HCT116 (cell line): ENCODE data around the gene CDK14. TPM values are rescaled to one million over a fixed set of nuclear protein-coding genes. Genes with fewer than 3 reads are reported as not detected.

Experiments used
- ATAC-seq: fragments of 200-7000 bp; cut with Tn5 transposase; 2 replicates; pipeline ENCODE4 v1.9.1; 2020; ENCODE audit warnings: mild to moderate bottlenecking, moderate library complexity
- BruUV-seq: library from RNA; stranded (reverse); fragments of 400-500 nt; replicated peaks from 2 replicates; lab custom pipeline; 2021; lab: Mats Ljungman, UMichigan
- CTCF ChIA-PET: fragments of 300-600 bp; sonication (Branson Sonifier 250); formaldehyde crosslinking; loops from one replicate; lab custom pipeline; 2021; ENCODE audit warnings: antibody characterized with exemption; lab: Charles Lee
- POLR2A ChIA-PET: fragments of 300-600, 350-600 bp; sonication (Branson Sonifier 250); formaldehyde crosslinking; loops from one replicate; lab custom pipeline; 2021; ENCODE audit warnings: antibody characterized with exemption; lab: Charles Lee
- RAD21 ChIA-PET, 2 experiments: fragments of 300-600 bp; sonication (Branson Sonifier 250); formaldehyde crosslinking; loops; one replicate each; lab custom pipeline; 2023; ENCODE audit warnings: low total read pairs in 2 of 2; ENCODE audit not compliant: uncharacterized antibody in 2 of 2, unreplicated experiment in 2 of 2, low non-redundant PET in 1 of 2; lab: Charles Lee
- DNase-seq: peaks from one replicate; pipeline ENCODE4 v3.0.0-alpha.2; 2010; ENCODE audit warnings: low read depth, low spot score
- H2AFZ ChIP-seq: fragments of 200-600 bp; shearing (Covaris generic), sonication (generic); 2 replicates; pipeline ENCODE4 v1.6.1; 2017; ENCODE audit warnings: low read depth, mixed run types, mixed read lengths, antibody characterized with exemption, low read length; ENCODE audit not compliant: poor library complexity, severe bottlenecking
- H3K27ac ChIP-seq: 2 replicates; pipeline ENCODE4 v1.5.1; 2012; ENCODE audit warnings: low read depth, low read length
- H3K27me3 ChIP-seq: fragments of 200-600 bp; sonication (generic); 2 replicates; pipeline ENCODE4 v1.6.1; 2016; ENCODE audit warnings: mixed run types, low read length, mixed read lengths; ENCODE audit not compliant: insufficient read depth
- H3K36me3 ChIP-seq, 2 experiments: fragments of 200-500 bp in 1 of 2; fragments of 200-600 bp in 1 of 2; sonication (Bioruptor generic) in 1 of 2; sonication (generic) in 1 of 2; 2 replicates each; pipeline versions ENCODE4 v1.5.1 to v1.6.1; 2014 to 2016; ENCODE audit warnings: low read length in 2 of 2, inconsistent platforms in 1 of 2, mixed read lengths in 1 of 2, mixed run types in 1 of 2; ENCODE audit not compliant: insufficient read depth in 2 of 2, control insufficient read depth in 1 of 2
- H3K4me1 ChIP-seq, 2 experiments: fragments of 200-600 bp in 1 of 2; sonication (generic) in 1 of 2; 2 replicates each; pipeline versions ENCODE4 v1.5.1 to v1.6.1; 2012 to 2017; ENCODE audit warnings: low read length in 2 of 2, inconsistent platforms in 1 of 2, mild to moderate bottlenecking in 1 of 2, mixed read lengths in 1 of 2, mixed run types in 1 of 2, moderate library complexity in 1 of 2; ENCODE audit not compliant: insufficient read depth in 2 of 2, control insufficient read depth in 1 of 2
- H3K4me2 ChIP-seq: fragments of 200-600 bp; sonication (generic); 2 replicates; pipeline ENCODE4 v1.6.1; 2017; ENCODE audit warnings: mixed run types, low read length, mixed read lengths
- H3K4me3 ChIP-seq, 2 experiments: fragments of 200-600 bp in 1 of 2; sonication (generic) in 1 of 2; replicated peaks in 1 of 2; 2 replicates each; pipeline ENCODE4 v1.5.1; 2011 to 2016; ENCODE audit warnings: low read length in 2 of 2, control low read depth in 1 of 2, low read depth in 1 of 2, mild to moderate bottlenecking in 1 of 2, mixed read lengths in 1 of 2, mixed run types in 1 of 2
- H3K79me2 ChIP-seq: fragments of 200-600 bp; sonication (generic); 2 replicates; pipeline ENCODE4 v1.6.1; 2017; ENCODE audit warnings: mild to moderate bottlenecking, mixed run types, low read length, moderate library complexity, mixed read lengths; ENCODE audit not compliant: insufficient read depth
- H3K9ac ChIP-seq: fragments of 200-600 bp; sonication (generic); 2 replicates; pipeline ENCODE4 v1.6.1; 2016; ENCODE audit warnings: low read length, mixed read lengths
- H3K9me2 ChIP-seq: fragments of 200-600 bp; sonication (generic), shearing (Covaris generic); 2 replicates; pipeline ENCODE4 v1.6.1; 2017; ENCODE audit warnings: mixed run types, mild to moderate bottlenecking, moderate library complexity; ENCODE audit not compliant: insufficient read depth
- H3K9me3 ChIP-seq, 2 experiments: fragments of 200-500 bp in 1 of 2; fragments of 200-600 bp in 1 of 2; sonication (Bioruptor generic) in 1 of 2; sonication (generic) in 1 of 2; 2 replicates each; pipeline ENCODE4 v1.6.1; 2014 to 2017; ENCODE audit warnings: low read length in 2 of 2, mixed read lengths in 2 of 2, inconsistent platforms in 1 of 2, low read depth in 1 of 2, mild to moderate bottlenecking in 1 of 2, mixed run types in 1 of 2, moderate library complexity in 1 of 2; ENCODE audit not compliant: control insufficient read depth in 1 of 2, insufficient read depth in 1 of 2
- H4K20me1 ChIP-seq: fragments of 200-600 bp; sonication (generic), shearing (Covaris generic); 2 replicates; pipeline ENCODE4 v1.6.1; 2017; ENCODE audit warnings: mixed run types, mild to moderate bottlenecking, moderate library complexity; ENCODE audit not compliant: insufficient read depth
- CBX3 ChIP-seq: IDR thresholded peaks from 2 replicates; pipeline ENCODE4 v1.6.1; 2012; ENCODE audit warnings: low read depth
- EGR1 ChIP-seq: IDR thresholded peaks from 2 replicates; pipeline ENCODE4 v1.6.1; 2012; ENCODE audit warnings: low read depth
- ELF1 ChIP-seq: IDR thresholded peaks from 2 replicates; pipeline ENCODE4 v1.6.1; 2012; ENCODE audit warnings: low read depth, borderline replicate concordance
- EZH2 ChIP-seq: fragments of 200-600 bp; sonication (generic); IDR thresholded peaks from 2 replicates; pipeline ENCODE4 v1.6.1; 2017; ENCODE audit warnings: antibody characterized with exemption, mixed run types
- EZH2phosphoT487 ChIP-seq: fragments of 200-600 bp; IDR thresholded peaks from 2 replicates; pipeline ENCODE4 v1.6.1; 2018; ENCODE audit warnings: antibody characterized with exemption, borderline replicate concordance
- FOSL1 ChIP-seq: IDR thresholded peaks from 2 replicates; pipeline ENCODE4 v1.6.1; 2012; ENCODE audit warnings: low read depth
- JUND ChIP-seq: IDR thresholded peaks from 2 replicates; pipeline ENCODE4 v1.6.1; 2012
- POLR2A ChIP-seq: IDR thresholded peaks from 2 replicates; pipeline ENCODE4 v1.7.0; 2011; ENCODE audit warnings: borderline replicate concordance; ENCODE audit not compliant: insufficient read depth, insufficient read length; ENCODE audit errors: extremely low read depth
- POLR2AphosphoS5 ChIP-seq: IDR thresholded peaks from 2 replicates; pipeline ENCODE4 v1.6.1; 2011; ENCODE audit warnings: mild to moderate bottlenecking, low read depth, low read length, moderate library complexity
- RAD21 ChIP-seq: IDR thresholded peaks from 2 replicates; pipeline ENCODE4 v1.6.1; 2012; ENCODE audit warnings: low read depth, mild to moderate bottlenecking
- SIN3A ChIP-seq: IDR thresholded peaks from 2 replicates; pipeline ENCODE4 v1.6.1; 2012; ENCODE audit warnings: low read depth
- SP1 ChIP-seq: IDR thresholded peaks from 2 replicates; pipeline ENCODE4 v1.6.1; 2012; ENCODE audit warnings: low read depth
- SRF ChIP-seq: IDR thresholded peaks from 2 replicates; pipeline ENCODE4 v1.6.1; 2012; ENCODE audit warnings: low read depth
- TCF7L2 ChIP-seq: IDR thresholded peaks from 2 replicates; pipeline ENCODE4 v1.7.0; 2011; ENCODE audit warnings: borderline replicate concordance, inconsistent platforms; ENCODE audit not compliant: insufficient read depth, insufficient read length; ENCODE audit errors: extremely low read depth
- YY1 ChIP-seq: IDR thresholded peaks from 2 replicates; pipeline ENCODE4 v1.6.1; 2011; ENCODE audit warnings: low read length, low read depth, moderate library complexity, mild to moderate bottlenecking; ENCODE audit not compliant: insufficient replicate concordance; ENCODE audit errors: extremely low read depth
- ZFX ChIP-seq: fragments of 450-650 bp; IDR thresholded peaks from 2 replicates; pipeline ENCODE4 v1.6.1; 2017
- ZNF274 ChIP-seq: fragments of 200-500 bp; sonication (Bioruptor generic); IDR thresholded peaks from 2 replicates; pipeline ENCODE4 v1.6.1; 2014; ENCODE audit warnings: mild to moderate bottlenecking, low read depth, low read length, inconsistent platforms
- intact Hi-C: fragments of 100-400 bp; cut with micrococcal nuclease; formaldehyde crosslinking; loops from 2 replicates; pipeline ENCODE4 v1.10.0; 2022
- total RNA-seq: library from RNA; stranded (reverse); gene quantifications from one replicate; pipeline ENCODE4 v1.2.1, GENCODE V29; 2021; ENCODE audit not compliant: unreplicated experiment
- TF ChIP-seq, protein P1 (sequence below): IDR thresholded peaks from 2 replicates; pipeline ENCODE4 v1.6.1; 2011; ENCODE audit warnings: mild to moderate bottlenecking, low read length, moderate library complexity; ENCODE audit not compliant: insufficient replicate concordance; ENCODE audit errors: extremely low read depth
- TF ChIP-seq, protein P2 (sequence below), 3 experiments: fragments of 200-600 bp in 1 of 3; sonication (generic) in 1 of 3; IDR thresholded peaks in 2 of 3; conservative IDR thresholded peaks in 1 of 3; 2 replicates each; pipeline ENCODE4 v1.5.1; 2012 to 2017; ENCODE audit warnings: low read depth in 2 of 3, low read length in 2 of 3, antibody characterized with exemption in 1 of 3, borderline replicate concordance in 1 of 3, control low read depth in 1 of 3, mild to moderate bottlenecking in 1 of 3, mixed read lengths in 1 of 3, mixed run types in 1 of 3, moderate library complexity in 1 of 3; ENCODE audit not compliant: insufficient read depth in 1 of 3
- TF ChIP-seq, protein P3 (sequence below): IDR thresholded peaks from 2 replicates; pipeline ENCODE4 v1.6.1; 2012

The CDK14 gene
- total RNA-seq, 1 experiment from 2014 or later: 10.2 TPM

DNA sequence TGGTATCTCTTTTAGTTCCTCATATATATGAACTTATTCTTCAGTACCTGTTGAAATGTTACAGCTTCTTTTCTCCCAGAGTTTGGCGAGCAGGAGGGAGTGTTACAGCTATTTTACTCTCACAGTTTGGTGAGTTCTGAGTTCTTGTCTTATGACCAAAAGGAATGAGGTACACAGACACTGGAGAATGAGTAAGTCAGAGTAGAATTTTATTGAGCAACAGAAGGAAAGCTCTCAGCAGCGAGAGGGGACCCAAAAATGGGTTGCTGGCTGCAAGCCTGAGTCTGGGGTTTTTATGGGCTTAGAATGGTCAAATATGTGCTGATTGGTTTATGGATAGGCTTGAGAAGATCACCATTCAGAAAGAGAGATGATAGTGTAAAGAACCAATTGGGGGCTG lies 175.2 kb downstream of the CDK14 start:
- H3K4me3 ChIP-seq: no peak overlapping the region
- H2AFZ ChIP-seq: no peak overlapping the region
- no peaks in the 10 kb centered on the region for H3K9me2 ChIP-seq
- no peak overlapping the region for H3K4me2 ChIP-seq
- H3K4me1 ChIP-seq: peaks cover 0 to 8% of the 10 kb centered on the region in 2 experiments; a peak in 3 of 4 replicates
- TF ChIP-seq SRF: no peak
- TF ChIP-seq SP1: no peak
- TF ChIP-seq ZNF274: no peak
- TF ChIP-seq, protein P1, sequence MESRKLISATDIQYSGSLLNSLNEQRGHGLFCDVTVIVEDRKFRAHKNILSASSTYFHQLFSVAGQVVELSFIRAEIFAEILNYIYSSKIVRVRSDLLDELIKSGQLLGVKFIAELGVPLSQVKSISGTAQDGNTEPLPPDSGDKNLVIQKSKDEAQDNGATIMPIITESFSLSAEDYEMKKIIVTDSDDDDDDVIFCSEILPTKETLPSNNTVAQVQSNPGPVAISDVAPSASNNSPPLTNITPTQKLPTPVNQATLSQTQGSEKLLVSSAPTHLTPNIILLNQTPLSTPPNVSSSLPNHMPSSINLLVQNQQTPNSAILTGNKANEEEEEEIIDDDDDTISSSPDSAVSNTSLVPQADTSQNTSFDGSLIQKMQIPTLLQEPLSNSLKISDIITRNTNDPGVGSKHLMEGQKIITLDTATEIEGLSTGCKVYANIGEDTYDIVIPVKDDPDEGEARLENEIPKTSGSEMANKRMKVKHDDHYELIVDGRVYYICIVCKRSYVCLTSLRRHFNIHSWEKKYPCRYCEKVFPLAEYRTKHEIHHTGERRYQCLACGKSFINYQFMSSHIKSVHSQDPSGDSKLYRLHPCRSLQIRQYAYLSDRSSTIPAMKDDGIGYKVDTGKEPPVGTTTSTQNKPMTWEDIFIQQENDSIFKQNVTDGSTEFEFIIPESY: no peak
- TF ChIP-seq ELF1: no peak
- TF ChIP-seq YY1: no peak
- no peak for TF ChIP-seq POLR2AphosphoS5
- no peak for TF ChIP-seq EZH2phosphoT487
- TF ChIP-seq, protein P2, sequence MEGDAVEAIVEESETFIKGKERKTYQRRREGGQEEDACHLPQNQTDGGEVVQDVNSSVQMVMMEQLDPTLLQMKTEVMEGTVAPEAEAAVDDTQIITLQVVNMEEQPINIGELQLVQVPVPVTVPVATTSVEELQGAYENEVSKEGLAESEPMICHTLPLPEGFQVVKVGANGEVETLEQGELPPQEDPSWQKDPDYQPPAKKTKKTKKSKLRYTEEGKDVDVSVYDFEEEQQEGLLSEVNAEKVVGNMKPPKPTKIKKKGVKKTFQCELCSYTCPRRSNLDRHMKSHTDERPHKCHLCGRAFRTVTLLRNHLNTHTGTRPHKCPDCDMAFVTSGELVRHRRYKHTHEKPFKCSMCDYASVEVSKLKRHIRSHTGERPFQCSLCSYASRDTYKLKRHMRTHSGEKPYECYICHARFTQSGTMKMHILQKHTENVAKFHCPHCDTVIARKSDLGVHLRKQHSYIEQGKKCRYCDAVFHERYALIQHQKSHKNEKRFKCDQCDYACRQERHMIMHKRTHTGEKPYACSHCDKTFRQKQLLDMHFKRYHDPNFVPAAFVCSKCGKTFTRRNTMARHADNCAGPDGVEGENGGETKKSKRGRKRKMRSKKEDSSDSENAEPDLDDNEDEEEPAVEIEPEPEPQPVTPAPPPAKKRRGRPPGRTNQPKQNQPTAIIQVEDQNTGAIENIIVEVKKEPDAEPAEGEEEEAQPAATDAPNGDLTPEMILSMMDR (IDR thresholded peaks at IDR 0.05 in 2 of 3, conservative IDR thresholded peaks at IDR 0.05 in 1 of 3; ENCODE audit: borderline replicate concordance in 1 of 3, insufficient read depth in 1 of 3, low read depth in 2 of 3, low read length in 2 of 3): no peak
- TF ChIP-seq SIN3A: no peak
- TF ChIP-seq EZH2: no peak
- TF ChIP-seq JUND: no peak
- no peak for TF ChIP-seq RAD21
- TF ChIP-seq EGR1: no peak
- TF ChIP-seq CBX3: no peak
- TF ChIP-seq POLR2A: no peak
- TF ChIP-seq, protein P3, sequence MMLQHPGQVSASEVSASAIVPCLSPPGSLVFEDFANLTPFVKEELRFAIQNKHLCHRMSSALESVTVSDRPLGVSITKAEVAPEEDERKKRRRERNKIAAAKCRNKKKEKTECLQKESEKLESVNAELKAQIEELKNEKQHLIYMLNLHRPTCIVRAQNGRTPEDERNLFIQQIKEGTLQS: no peak
- no peak for TF ChIP-seq ZFX
- no peak for TF ChIP-seq TCF7L2
- no peak for TF ChIP-seq FOSL1
- no TSS peak for BruUV-seq
- H3K79me2 ChIP-seq: no peaks in the 10 kb centered on the region
- intact Hi-C loops: no loop called here
- H3K27me3 ChIP-seq: no peaks in the 10 kb centered on the region
- ChIA-PET POLR2A (no interaction called here), RAD21 (no interaction called here), CTCF (no interaction called here)
- H3K9ac ChIP-seq: no peak overlapping the region
- DNase-seq (no peak), ATAC-seq (no peak)
- no peaks in the 10 kb centered on the region for H3K9me3 ChIP-seq
- no peaks in the 10 kb centered on the region for H4K20me1 ChIP-seq
- H3K27ac ChIP-seq: no peak overlapping the region
- H3K36me3 ChIP-seq: no peaks in the 10 kb centered on the region
